ENCODE results near the gene CERS1. TPM values are rescaled to one million over a fixed set of nuclear protein-coding genes. Genes with fewer than 3 reads are reported as not detected.

Gene CERS1
- total RNA-seq, 2 donors from 2014 or later: 0.26 to 0.66 TPM

DNA sequence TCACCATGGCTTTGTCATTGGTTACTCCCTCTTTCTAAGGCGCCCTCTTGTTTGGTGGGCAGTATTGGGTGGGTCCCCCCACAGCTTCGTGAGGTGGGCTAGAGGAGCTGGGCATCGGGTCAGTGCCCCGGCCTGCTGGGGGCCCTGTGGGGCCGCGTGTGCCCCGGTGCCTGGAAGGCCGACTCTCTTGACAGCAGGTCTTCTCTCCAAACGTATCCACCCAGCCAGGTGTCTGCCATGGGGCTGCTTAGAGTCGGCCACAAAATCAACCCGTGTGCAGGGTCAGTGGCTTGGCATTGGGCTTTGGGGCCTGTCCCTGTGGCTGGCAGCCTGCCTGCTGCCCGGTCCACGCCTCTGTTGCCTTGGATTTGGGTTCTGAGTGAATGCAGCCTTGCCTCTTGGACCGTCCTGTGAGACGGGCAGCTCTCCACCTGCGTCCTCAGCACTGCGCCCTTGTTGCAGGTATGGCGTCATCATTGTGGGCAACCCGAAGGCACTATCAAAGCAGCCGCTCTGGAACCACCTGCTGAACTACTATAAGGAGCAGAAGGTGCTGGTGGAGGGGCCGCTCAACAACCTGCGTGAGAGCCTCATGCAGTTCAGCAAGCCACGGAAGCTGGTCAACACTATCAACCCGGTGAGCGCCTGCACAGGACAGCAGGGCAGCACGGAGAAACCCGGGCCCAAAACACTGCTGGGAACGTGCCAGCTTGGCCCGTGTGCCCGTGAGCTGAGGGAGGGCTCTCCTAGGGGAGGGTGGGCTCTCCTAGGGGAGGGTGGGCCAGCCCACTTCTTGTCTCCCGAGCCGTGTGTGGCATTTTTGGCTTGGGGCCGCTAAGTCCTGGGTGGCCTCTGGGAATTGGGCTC is 32.7 kb downstream of the CERS1 start:
- no peaks in the 10 kb centered on the region for H3K4me1 ChIP-seq
- H3K9me3 ChIP-seq: no peaks in the 10 kb centered on the region
- H3K36me3 ChIP-seq (replicated peaks in 1 of 2; ENCODE audit: insufficient read depth in 1 of 2, low read depth in 2 of 2): peaks cover 36 to 67% of the 10 kb centered on the region in 2 donors
- no peak for DNase-seq
- no peaks in the 10 kb centered on the region for H3K27me3 ChIP-seq
- no peak for ATAC-seq
- H3K27ac ChIP-seq: no peak overlapping the region
- intact Hi-C loops (cut with DNase I): no loop called here
- 86 to 90% methylated on average over 17 to 33 of the region's 33 CpGs for WGBS, 2 donors
- H3K4me3 ChIP-seq: no peak overlapping the region
- TF ChIP-seq, protein P1, sequence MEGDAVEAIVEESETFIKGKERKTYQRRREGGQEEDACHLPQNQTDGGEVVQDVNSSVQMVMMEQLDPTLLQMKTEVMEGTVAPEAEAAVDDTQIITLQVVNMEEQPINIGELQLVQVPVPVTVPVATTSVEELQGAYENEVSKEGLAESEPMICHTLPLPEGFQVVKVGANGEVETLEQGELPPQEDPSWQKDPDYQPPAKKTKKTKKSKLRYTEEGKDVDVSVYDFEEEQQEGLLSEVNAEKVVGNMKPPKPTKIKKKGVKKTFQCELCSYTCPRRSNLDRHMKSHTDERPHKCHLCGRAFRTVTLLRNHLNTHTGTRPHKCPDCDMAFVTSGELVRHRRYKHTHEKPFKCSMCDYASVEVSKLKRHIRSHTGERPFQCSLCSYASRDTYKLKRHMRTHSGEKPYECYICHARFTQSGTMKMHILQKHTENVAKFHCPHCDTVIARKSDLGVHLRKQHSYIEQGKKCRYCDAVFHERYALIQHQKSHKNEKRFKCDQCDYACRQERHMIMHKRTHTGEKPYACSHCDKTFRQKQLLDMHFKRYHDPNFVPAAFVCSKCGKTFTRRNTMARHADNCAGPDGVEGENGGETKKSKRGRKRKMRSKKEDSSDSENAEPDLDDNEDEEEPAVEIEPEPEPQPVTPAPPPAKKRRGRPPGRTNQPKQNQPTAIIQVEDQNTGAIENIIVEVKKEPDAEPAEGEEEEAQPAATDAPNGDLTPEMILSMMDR (IDR thresholded peaks at IDR 0.05): no peak
- TF ChIP-seq POLR2A (IDR thresholded peaks at IDR 0.05): no peak

DNA sequence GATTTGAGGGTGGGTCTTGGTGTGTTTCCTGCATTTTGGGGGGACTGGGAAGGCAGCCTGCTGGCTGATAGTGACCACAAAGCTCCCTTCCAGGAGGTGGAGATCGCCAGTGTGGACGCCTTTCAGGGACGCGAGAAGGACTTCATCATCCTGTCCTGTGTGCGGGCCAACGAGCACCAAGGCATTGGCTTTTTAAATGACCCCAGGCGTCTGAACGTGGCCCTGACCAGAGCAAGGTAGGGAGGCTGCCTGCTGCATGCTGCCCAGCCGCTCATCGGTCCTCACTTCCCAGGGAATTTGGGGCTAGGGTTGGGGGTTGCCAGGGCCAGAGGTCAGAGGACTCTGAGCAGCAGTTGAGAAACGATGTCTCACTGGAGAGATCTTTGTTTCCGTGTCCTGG is 34.0 kb downstream of the CERS1 start:
- WGBS, 2 donors: 95% methylated on average over 8 to 12 of the region's 12 CpGs
- no peaks in the 10 kb centered on the region for H3K27me3 ChIP-seq
- TF ChIP-seq POLR2A (IDR thresholded peaks at IDR 0.05): no peak
- TF ChIP-seq, protein P1 (IDR thresholded peaks at IDR 0.05): no peak
- intact Hi-C loops (cut with DNase I): no loop called here
- no peak for ATAC-seq
- no peak overlapping the region for H3K4me3 ChIP-seq
- H3K4me1 ChIP-seq: no peaks in the 10 kb centered on the region
- H3K9me3 ChIP-seq: no peaks in the 10 kb centered on the region
- no peak for DNase-seq
- H3K36me3 ChIP-seq (replicated peaks in 1 of 2; ENCODE audit: insufficient read depth in 1 of 2, low read depth in 2 of 2): peaks cover 40 to 67% of the 10 kb centered on the region in 2 donors
- H3K27ac ChIP-seq: no peak overlapping the region

DNA sequence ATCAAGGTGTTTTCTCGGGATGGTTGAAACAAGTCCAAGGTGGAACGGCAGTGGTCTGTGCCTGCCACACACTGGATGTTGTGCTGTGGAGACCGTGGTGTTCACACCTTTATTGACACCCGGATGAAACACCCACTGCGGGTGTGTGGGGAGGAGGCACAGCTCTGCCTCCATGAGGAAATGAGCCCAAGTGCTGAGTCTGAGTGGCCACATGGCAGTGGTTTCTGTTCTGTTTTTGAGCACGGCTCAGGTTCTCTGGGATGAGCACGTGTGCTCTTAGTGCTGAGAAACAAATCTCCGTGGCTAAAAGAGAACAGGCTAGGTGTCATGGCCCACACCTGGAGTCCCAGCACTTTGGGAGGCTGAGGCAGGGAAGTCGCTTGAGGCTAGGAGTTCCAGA is 34.7 kb downstream of the CERS1 start:
- no peaks in the 10 kb centered on the region for H3K4me1 ChIP-seq
- 76 to 95% methylated on average over 7 to 9 of the region's 9 CpGs for WGBS, 2 donors
- no peaks in the 10 kb centered on the region for H3K27me3 ChIP-seq
- no peak for DNase-seq
- peaks cover 46 to 72% of the 10 kb centered on the region in 2 donors for H3K36me3 ChIP-seq (replicated peaks in 1 of 2; ENCODE audit: insufficient read depth in 1 of 2, low read depth in 2 of 2)
- H3K27ac ChIP-seq: no peak overlapping the region
- no peak overlapping the region for H3K4me3 ChIP-seq
- no peaks in the 10 kb centered on the region for H3K9me3 ChIP-seq
- no peak for ATAC-seq
- no peak for TF ChIP-seq POLR2A (IDR thresholded peaks at IDR 0.05)
- TF ChIP-seq, protein P1 (IDR thresholded peaks at IDR 0.05): no peak
- intact Hi-C loops (cut with DNase I): no loop called here

DNA sequence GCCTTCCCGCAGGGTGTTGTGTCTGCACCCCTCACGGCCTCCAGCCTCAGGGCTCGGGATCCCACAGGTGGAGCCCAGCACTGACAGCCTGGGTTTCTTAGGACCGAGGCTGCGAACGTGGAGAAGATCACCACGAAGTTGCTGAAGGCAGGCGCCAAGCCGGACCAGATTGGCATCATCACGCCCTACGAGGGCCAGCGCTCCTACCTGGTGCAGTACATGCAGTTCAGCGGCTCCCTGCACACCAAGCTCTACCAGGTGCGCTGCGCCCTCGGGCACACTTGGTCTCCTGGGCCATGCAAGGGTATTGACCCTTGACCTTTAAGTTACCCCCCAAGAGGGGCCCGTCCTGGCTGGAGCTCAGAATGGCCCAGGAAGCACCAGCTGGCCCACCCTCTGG is 35.2 kb downstream of the CERS1 start:
- peaks cover 46 to 72% of the 10 kb centered on the region in 2 donors for H3K36me3 ChIP-seq (replicated peaks in 1 of 2; ENCODE audit: insufficient read depth in 1 of 2, low read depth in 2 of 2)
- ATAC-seq: no peak
- TF ChIP-seq, protein P1 (IDR thresholded peaks at IDR 0.05): no peak
- no peak for TF ChIP-seq POLR2A (IDR thresholded peaks at IDR 0.05)
- no peak overlapping the region for H3K4me3 ChIP-seq
- peak in 1 of 4 donors; percentile 8 for DNase-seq
- H3K27ac ChIP-seq: no peak overlapping the region
- WGBS, 2 donors: 91% methylated on average over 6 to 17 of the region's 17 CpGs
- H3K9me3 ChIP-seq: no peaks in the 10 kb centered on the region
- intact Hi-C loops (cut with DNase I): no loop called here
- no peaks in the 10 kb centered on the region for H3K4me1 ChIP-seq
- H3K27me3 ChIP-seq: no peaks in the 10 kb centered on the region

DNA sequence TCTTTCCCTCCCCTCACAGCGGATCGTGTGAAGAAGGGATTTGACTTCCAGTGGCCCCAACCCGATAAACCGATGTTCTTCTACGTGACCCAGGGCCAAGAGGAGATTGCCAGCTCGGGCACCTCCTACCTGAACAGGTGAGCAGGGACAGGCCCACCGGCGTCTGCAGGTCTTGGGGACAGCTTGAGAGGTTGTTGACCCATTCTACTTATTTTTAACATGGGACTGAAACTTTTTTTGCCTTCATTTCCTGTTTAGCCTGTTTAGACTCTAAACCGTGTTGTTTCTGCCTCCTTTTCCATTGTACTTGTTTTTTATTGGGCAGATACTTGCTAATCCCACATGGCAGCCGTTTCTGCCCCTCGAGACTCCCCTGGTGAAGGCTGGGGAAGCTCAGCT is 35.7 kb downstream of the CERS1 start:
- H3K27me3 ChIP-seq: no peaks in the 10 kb centered on the region
- TF ChIP-seq, protein P1 (IDR thresholded peaks at IDR 0.05): no peak
- TF ChIP-seq POLR2A (IDR thresholded peaks at IDR 0.05): no peak
- peaks cover 44 to 72% of the 10 kb centered on the region in 2 donors for H3K36me3 ChIP-seq (replicated peaks in 1 of 2; ENCODE audit: insufficient read depth in 1 of 2, low read depth in 2 of 2)
- ATAC-seq (no peak), DNase-seq (no peak)
- WGBS, 2 donors: 67 to 84% methylated on average over 11 of the region's 11 CpGs
- no peak overlapping the region for H3K27ac ChIP-seq
- H3K4me1 ChIP-seq: no peaks in the 10 kb centered on the region
- H3K4me3 ChIP-seq: no peak overlapping the region
- intact Hi-C loops (cut with DNase I): no loop called here
- H3K9me3 ChIP-seq: no peaks in the 10 kb centered on the region
